ENCODE data around the gene LRP5. TPM values are rescaled to one million over a fixed set of nuclear protein-coding genes. Genes with fewer than 3 reads are reported as not detected.

Gene LRP5
- total RNA-seq, 2 experiments from 2014 or later: 10.5 to 15.3 TPM

GRCh38 chr11:68495220-68495729, 182.9 kb downstream of the LRP5 start:
- no peak for TF ChIP-seq CTCF (IDR thresholded peaks at IDR 0.05)
- Mint-ChIP-seq H3K27me3 (no peaks in the 10 kb centered on the region), H3K4me1 (ENCODE audit: low read depth) (peaks cover 74% of the 10 kb centered on the region), H3K9me3 (peaks cover 3% of the 10 kb centered on the region), H3K27ac (no peak overlapping the region), H3K36me3 (ENCODE audit: low read depth) (peaks cover 7% of the 10 kb centered on the region), H3K4me3 (no peak overlapping the region)
- intact Hi-C loops (cut with micrococcal nuclease): no loop called here
- ATAC-seq: no peak
- POLR2A ChIA-PET: interaction anchor here (1.3 kb wide), 1 partner anchor 10 kb away, joined by 4 read pairs; no protein-coding TSS in a partner anchor
- no peak for DNase-seq
- CTCF ChIA-PET: no interaction called here

- ATAC-seq (no peak), DNase-seq (no peak)
- Mint-ChIP-seq H3K4me3 (no peak overlapping the region), H3K36me3 (ENCODE audit: low read depth) (peaks cover 7% of the 10 kb centered on the region), H3K27ac (no peak overlapping the region), H3K9me3 (peaks cover 3% of the 10 kb centered on the region), H3K4me1 (ENCODE audit: low read depth) (peaks cover 73% of the 10 kb centered on the region), H3K27me3 (no peaks in the 10 kb centered on the region)
- ChIA-PET CTCF (no interaction called here), POLR2A (interaction anchor here (1.3 kb wide), 1 partner anchor 10 kb away, joined by 4 read pairs; no protein-coding TSS in a partner anchor)
- intact Hi-C loops (cut with micrococcal nuclease): no loop called here
- TF ChIP-seq CTCF (IDR thresholded peaks at IDR 0.05): no peak
These were observed 183.5 kb downstream of the LRP5 start for GRCh38 chr11:68495872-68496271.

- CTCF ChIA-PET: interaction anchor here (1.5 kb wide), 1 partner anchor 13 kb away, joined by 5 read pairs; no protein-coding TSS in a partner anchor
- no peaks in the 10 kb centered on the region for H3K27me3 Mint-ChIP-seq
These were observed 185.4 kb downstream of the LRP5 start for GRCh38 chr11:68497761-68498160.

DNA sequence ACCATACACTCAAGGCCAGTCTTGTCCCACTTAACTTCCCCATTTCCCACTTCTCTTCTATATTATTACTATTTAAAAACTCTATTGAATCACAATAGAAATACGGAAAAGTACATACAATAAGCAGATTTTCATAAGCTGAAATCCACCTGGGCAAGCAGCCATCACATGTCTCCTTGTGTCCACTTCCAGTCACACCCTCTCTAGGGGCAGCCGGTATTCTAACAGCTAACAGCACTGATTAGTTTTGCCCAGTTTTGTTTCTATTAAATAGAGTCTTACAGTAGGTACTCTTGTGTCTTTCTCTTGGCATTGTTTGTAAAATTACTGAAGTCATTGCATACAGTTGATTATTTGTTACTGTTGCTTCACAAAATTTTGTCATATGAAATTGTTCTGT, 185.9 kb downstream of the LRP5 start:
- Mint-ChIP-seq H3K4me1 (ENCODE audit: low read depth) (peaks cover 67% of the 10 kb centered on the region), H3K36me3 (ENCODE audit: low read depth) (peaks cover 9% of the 10 kb centered on the region), H3K27ac (no peak overlapping the region), H3K4me3 (no peak overlapping the region), H3K27me3 (no peaks in the 10 kb centered on the region), H3K9me3 (peaks cover 3% of the 10 kb centered on the region)
- ChIA-PET POLR2A (no interaction called here), CTCF (interaction anchor here (1.5 kb wide), 1 partner anchor 12 kb away, joined by 5 read pairs; no protein-coding TSS in a partner anchor)
- no peak for TF ChIP-seq CTCF (IDR thresholded peaks at IDR 0.05)
- DNase-seq: no peak
- intact Hi-C loops (cut with micrococcal nuclease): no loop called here
- no peak for ATAC-seq

More at GRCh38 chr11:68497761-68498160, 185.4 kb downstream of the LRP5 start:
- Mint-ChIP-seq H3K9me3 (peaks cover 3% of the 10 kb centered on the region), H3K4me3 (no peak overlapping the region), H3K27ac (no peak overlapping the region), H3K4me1 (ENCODE audit: low read depth) (peaks cover 67% of the 10 kb centered on the region), H3K36me3 (ENCODE audit: low read depth) (peaks cover 9% of the 10 kb centered on the region)
- no peak for TF ChIP-seq CTCF (IDR thresholded peaks at IDR 0.05)
- intact Hi-C loops (cut with micrococcal nuclease): no loop called here
- DNase-seq (no peak), ATAC-seq (no peak)
- POLR2A ChIA-PET: no interaction called here

Other genes starting within 250 kb of the LRP5 start
- 10 to 100 TPM; 15.8 to 16.7 TPM for gene CHKA, start 191.2 kb upstream of the LRP5 start, total RNA-seq
- 10 to 100 TPM; 16.9 to 17.9 TPM for gene KMT5B, start 99.3 kb upstream of the LRP5 start, total RNA-seq
- gene C11orf24, start 40.6 kb upstream of the LRP5 start, total RNA-seq: 10 to 100 TPM; 38.0 to 40.7 TPM
- gene PPP6R3, start 148.2 kb downstream of the LRP5 start, total RNA-seq: 100 to 1,000 TPM in 1 of 2 experiments, 10 to 100 TPM in 1; 95.4 to 103 TPM